Endometrial microvascular endothelial cells (primary cell): ENCODE measurements around the gene APCDD1. TPM values are rescaled to one million over a fixed set of nuclear protein-coding genes. Genes with fewer than 3 reads are reported as not detected.
"Not testable (repeated sequence)": the region's sequence is repeated elsewhere in the genome, so short reads cannot be mapped to it uniquely, and the experiment has no call there.

ENCODE experiments used
- in situ Hi-C: cut with HindIII; loops from 2 replicates; pipeline ENCODE4 v1.10.0; 2017; ENCODE audit warnings: low sequenced_read_pairs, low pct_unique_long_range_greater_than_20kb; ENCODE audit errors: inconsistent ontology term
- total RNA-seq: library from RNA; depleted of rRNA; stranded (reverse); fragments of >200 nt; gene quantifications from one replicate; pipeline ENCODE4 v1.2.3, GENCODE V29; 2015; ENCODE audit errors: inconsistent ontology term

Gene APCDD1
- total RNA-seq, 1 donor from 2014 or later = 0.09 TPM

- in situ Hi-C loops = no loop called here
Measured at GRCh38 chr18:10457767-10458166, 3.3 kb downstream of the APCDD1 start.

GRCh38 chr18:10458691-10459090 is 4.3 kb downstream of the APCDD1 start:
- in situ Hi-C loops = no loop called here

GRCh38 chr18:10459587-10459986 is 5.2 kb downstream of the APCDD1 start:
- in situ Hi-C loops = no loop called here

GRCh38 chr18:10460414-10461018 is 6.1 kb downstream of the APCDD1 start:
- in situ Hi-C loops = no loop called here

GRCh38 chr18:10461989-10462388 is 7.6 kb downstream of the APCDD1 start:
- in situ Hi-C loops = no loop called here

GRCh38 chr18:10462597-10462996 is 8.2 kb downstream of the APCDD1 start:
- in situ Hi-C loops = no loop called here

GRCh38 chr18:10463096-10463495 is 8.7 kb downstream of the APCDD1 start:
- in situ Hi-C loops = no loop called here

GRCh38 chr18:10463741-10464140 is 9.3 kb downstream of the APCDD1 start:
- in situ Hi-C loops = no loop called here

GRCh38 chr18:10464161-10464648 is 9.8 kb downstream of the APCDD1 start:
- in situ Hi-C loops = not testable (repeated sequence)

- in situ Hi-C loops = no loop called here
Measured at GRCh38 chr18:10465174-10465939, 10.9 kb downstream of the APCDD1 start.

- in situ Hi-C loops = no loop called here
Measured at GRCh38 chr18:10470429-10470828, 16.0 kb downstream of the APCDD1 start.

GRCh38 chr18:10471574-10471973 is 17.1 kb downstream of the APCDD1 start:
- in situ Hi-C loops = no loop called here

- in situ Hi-C loops = no loop called here
Measured at GRCh38 chr18:10473132-10473531, 18.7 kb downstream of the APCDD1 start.

GRCh38 chr18:10474309-10474708 is 19.9 kb downstream of the APCDD1 start:
- in situ Hi-C loops = no loop called here

- in situ Hi-C loops = no loop called here
Measured at GRCh38 chr18:10475276-10475653, 20.8 kb downstream of the APCDD1 start.

- in situ Hi-C loops = no loop called here
Measured at GRCh38 chr18:10475654-10476291, 21.3 kb downstream of the APCDD1 start.

GRCh38 chr18:10476338-10476791 is 21.9 kb downstream of the APCDD1 start:
- in situ Hi-C loops = no loop called here

- in situ Hi-C loops = no loop called here
Measured at GRCh38 chr18:10477121-10477862, 22.9 kb downstream of the APCDD1 start.

- in situ Hi-C loops = no loop called here
Measured at GRCh38 chr18:10477863-10478260, 23.4 kb downstream of the APCDD1 start.
